ENCODE results near the gene KRTAP4-6. TPM values are rescaled to one million over a fixed set of nuclear protein-coding genes. Genes with fewer than 3 reads are reported as not detected.

KRTAP4-6 gene
- not detected in 2 replicates for total RNA-seq

DNA sequence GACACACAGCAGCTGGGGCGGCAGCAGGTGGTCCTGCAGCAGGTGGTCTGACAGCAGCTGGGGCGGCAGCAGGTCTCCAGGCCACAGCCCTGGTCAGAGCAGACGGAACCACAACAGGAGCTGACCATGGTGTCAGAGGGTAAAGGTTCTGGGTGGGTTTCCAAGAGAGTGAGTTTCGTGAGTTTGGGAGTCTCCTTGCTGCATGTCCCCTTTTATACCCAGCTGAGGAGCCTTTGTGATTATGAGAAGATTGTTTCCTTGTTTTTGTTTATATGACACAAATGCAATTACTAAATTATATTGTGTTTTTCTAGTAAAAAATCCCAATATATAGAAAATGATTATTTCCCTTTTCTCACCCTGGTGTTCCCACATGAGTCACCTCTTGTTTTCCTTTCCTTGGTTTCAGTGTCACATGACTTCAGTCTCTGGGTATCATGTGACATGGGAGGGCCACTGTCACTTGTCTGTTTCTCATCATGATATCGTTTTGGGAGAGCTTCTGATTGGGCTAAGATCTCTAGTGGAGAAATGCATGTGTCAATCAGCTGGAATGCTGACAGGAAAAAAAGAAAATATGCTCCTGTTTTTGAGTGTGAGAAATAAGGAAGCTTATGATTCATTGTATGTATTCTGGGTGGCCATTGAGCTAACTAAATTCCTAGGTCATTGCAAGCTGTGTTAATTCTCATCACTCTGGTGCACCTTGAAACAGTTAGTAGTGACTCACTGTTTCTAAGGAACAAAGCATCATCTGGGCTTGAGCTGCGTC is at the start of gene KRTAP4-6:
TSS of gene KRTAP4-6 (minus strand) at position 185 of the 772 bp plus-strand sequence. CDS start at position 128, 57 bp downstream.

DNA sequence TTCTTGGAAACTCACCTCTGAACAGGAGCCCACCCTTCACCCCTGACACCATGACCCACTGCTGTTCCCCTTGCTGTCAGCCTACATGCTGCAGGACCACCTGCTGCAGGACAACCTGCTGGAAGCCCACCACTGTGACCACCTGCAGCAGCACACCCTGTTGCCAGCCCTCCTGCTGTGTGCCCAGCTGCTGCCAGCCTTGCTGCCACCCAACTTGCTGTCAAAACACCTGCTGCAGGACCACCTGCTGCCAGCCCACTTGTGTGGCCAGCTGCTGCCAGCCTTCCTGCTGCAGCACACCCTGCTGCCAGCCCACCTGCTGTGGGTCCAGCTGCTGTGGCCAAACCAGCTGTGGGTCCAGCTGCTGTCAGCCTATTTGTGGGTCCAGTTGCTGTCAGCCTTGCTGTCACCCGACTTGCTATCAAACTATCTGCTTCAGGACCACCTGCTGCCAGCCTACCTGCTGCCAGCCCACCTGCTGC is 49.5 kb upstream of the KRTAP4-6 start, which contains the start of gene KRTAP9-1:
TSS of gene KRTAP9-1 (plus strand) at position 51 of the 482 bp plus-strand sequence. CDS start at position 51, 0 bp downstream.

DNA sequence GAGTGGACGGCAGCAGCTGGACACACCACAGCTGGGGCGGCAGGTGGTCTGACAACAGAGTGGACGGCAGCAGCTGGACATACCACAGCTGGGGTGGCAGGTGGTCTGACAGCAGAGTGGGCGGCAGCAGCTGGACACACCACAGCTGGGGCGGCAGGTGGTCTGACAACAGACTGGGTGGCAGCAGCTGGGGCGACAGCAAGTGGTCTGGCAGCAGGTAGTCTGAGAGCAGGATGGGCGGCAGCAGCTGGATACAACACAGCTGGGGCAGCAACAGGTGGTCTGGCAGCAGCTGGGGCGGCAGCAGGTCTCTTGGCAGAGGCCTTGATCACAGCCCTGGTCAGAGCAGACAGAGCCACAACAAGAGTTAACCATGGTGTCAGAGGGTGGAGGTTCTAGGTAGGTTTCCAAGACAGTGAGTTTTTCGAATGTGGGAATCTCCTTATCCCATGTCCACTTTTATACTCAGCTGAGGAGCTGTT is 44.2 kb upstream of the KRTAP4-6 start, which contains the start of gene KRTAP4-1:
TSS of gene KRTAP4-1 (minus strand) at position 432 of the 482 bp plus-strand sequence. CDS start at position 375, 57 bp downstream.

DNA sequence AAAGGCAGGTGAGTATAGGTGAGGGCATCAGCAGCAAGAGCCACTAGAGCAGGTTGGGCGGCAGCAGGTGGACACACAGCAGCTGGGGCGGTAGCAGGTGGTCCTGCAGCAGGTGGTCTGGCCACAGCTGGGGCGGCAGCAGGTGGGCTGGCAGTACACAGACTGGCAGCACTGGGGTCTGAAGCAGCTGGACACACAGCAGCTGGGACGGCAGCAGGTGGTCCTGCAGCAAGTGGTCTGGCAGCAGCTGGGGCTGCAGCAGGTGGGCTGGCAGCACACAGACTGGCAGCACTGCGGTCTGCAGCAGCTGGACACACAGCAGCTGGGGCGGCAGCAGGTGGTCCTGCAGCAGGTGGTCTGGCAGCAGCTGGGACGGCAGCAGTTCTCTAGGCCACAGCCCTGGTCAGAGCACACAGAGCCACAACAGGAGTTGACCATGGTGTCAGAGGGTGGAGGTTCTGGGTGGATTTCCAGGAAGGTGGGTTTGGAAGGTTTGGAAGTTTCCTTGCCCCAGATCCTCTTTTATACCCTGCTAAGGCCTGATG is 37.5 kb upstream of the KRTAP4-6 start, which contains the start of gene KRTAP4-2:
TSS of gene KRTAP4-2 (minus strand) at position 495 of the 545 bp plus-strand sequence. CDS start at position 438, 57 bp downstream.

DNA sequence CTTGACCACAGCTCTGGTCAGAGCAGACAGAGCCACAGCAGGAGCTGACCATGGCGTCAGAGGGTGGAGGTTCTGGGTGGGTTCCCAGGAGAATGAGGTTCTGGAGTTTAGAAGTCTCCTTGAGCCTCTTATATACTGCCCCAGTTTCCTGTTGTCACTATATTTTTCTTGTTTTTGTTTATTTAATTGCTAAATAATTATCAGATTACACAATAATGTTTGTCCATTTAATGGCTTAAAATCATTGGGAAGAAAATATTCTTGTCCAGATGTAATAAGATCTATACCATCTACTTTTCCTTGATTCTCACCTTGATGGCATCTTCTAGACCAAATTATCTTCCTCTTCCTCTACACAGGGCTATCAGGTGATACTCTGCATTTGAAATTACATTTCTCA is 27.8 kb upstream of the KRTAP4-6 start, which contains the start of gene KRTAP4-3:
TSS of gene KRTAP4-3 (minus strand) at position 101 of the 400 bp plus-strand sequence. CDS start at position 52, 49 bp downstream.

DNA sequence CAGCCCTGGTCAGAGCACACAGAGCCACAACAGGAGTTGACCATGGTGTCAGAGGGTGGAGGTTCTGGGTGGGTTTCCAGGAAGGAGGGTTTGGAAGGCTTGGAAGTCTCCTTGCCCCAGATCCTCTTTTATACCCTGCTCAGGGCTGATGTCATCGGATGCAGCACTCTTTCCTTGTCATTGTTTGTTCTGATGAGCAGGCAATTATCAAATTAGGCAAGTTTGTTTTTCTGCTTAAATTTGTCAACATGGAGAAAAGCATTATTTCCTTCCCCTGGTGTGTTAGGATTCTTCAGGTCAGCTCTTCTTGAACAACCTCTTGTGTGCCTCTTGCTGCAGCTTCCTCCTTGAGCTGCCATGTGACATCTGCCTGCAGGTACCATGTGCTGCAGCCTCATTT is 20.3 kb upstream of the KRTAP4-6 start, which contains the start of gene KRTAP4-4:
TSS of gene KRTAP4-4 (minus strand) at position 101 of the 400 bp plus-strand sequence. CDS start at position 44, 57 bp downstream.

DNA sequence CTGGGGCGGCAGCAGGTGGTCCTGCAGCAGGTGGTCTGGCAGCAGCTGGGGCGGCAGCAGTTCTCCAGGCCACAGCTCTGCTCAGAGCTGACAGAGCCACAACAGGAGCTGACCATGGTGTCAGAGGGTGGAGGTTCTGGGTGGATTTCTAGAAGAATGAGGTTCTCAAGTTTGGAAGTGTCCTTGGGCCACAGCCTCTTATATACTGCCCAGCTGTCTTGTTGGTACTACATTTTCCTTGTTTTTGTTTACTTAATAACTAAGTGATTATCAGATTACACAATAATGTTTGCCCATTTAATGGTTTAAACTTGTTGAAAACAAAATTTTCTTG is 9.3 kb upstream of the KRTAP4-6 start, which contains the start of gene KRTAP4-5:
TSS of gene KRTAP4-5 (minus strand) at position 174 of the 334 bp plus-strand sequence. CDS start at position 116, 58 bp downstream.

DNA sequence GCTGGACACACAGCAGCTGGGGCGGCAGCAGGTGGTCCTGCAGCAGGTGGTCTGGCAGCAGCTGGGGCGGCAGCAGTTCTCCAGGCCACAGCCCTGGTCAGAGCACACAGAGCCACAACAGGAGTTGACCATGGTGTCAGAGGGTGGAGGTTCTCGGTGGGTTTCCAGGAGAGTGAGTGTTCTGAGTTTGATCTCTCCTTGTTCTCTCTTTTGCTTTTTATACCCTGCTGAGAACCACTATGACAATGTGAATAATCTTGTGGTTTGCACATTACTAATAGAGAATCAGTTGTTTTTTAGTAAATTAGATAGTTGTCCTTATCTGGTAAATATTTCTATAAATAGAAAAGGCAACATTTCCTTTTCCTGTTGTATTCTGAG is 16.4 kb downstream of the KRTAP4-6 start, which contains the start of gene KRTAP4-12:
TSS of gene KRTAP4-12 (minus strand) at position 192 of the 381 bp plus-strand sequence. CDS start at position 132, 60 bp downstream.

DNA sequence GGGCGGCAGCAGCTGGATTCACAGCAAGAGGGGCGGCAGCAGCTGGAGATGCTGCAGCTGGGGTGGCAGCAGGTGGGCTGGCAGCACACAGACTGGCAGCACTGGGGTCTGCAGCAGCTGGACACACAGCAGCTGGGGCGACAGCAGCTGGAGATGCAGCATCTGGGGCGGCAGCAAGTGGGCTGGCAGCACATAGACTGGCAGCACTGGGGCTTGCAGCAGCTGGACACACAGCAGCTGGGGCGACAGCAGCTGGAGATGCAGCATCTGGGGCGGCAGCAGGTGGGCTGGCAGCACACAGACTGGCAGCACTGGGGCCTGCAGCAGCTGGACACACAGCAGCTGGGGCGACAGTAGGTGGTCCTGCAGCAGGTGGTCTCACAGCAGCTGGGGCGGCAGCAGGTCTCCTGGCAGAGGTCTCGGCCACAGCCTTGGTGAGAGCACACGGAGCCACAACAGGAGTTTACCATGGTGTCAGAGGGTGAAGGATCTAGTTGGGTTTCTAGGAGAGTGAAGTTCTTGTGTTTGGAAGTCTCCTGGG is 22.4 kb downstream of the KRTAP4-6 start, which contains the start of gene KRTAP4-11:
TSS of gene KRTAP4-11 (minus strand) at position 528 of the 541 bp plus-strand sequence. CDS start at position 470, 58 bp downstream.

DNA sequence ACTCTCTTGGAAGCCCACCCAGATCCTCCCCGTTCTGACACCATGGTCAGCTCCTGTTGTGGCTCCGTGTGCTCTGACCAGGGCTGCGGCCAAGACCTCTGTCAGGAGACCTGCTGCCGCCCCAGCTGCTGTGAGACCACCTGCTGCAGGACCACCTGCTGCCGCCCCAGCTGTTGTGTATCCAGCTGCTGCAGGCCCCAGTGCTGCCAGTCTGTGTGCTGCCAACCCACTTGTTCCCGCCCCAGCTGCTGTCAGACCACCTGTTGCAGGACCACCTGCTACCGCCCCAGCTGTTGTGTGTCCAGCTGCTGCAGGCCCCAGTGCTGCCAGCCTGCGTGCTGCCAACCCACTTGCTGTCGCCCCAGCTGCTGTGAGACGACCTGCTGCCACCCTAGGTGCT is 35.0 kb downstream of the KRTAP4-6 start, which contains the start of gene KRTAP4-9:
TSS of gene KRTAP4-9 (plus strand) at position 43 of the 400 bp plus-strand sequence. CDS start at position 43, 0 bp downstream.

DNA sequence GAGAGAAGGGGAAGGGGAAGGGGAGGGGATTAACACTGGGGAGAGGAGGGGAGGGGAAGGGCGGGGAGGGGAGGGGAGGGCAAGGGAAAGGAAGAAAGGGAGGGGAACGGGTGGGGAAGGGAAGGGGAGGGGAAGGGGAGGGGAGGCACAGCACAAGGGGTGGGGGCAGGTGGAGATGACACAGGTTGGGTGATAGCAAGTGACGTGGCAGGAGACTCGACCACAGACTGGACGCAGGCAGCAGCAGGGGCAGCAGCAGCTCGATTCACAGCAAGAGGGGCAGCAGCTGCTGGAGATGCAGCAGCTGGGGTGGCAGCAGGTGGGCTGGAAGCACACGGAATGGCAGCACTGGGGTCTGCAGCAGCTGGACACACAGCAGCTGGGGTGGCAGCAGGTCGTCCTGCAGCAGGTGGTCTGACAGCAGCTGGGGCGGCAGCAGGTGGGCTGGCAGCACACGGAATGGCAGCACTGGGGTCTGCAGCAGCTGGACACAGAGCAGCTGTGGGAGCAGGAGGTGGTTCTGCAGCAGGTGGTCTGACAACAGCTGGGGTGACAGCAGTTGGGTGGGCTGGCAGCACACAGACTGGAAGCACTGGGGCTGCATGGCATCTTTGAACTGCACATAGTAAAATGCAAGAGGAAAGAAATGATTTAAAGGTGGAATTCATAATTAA is 38.6 kb downstream of the KRTAP4-6 start, which contains the start of gene KRTAP4-16:
TSS of gene KRTAP4-16 (minus strand) at position 624 of the 674 bp plus-strand sequence. CDS start at position 624, 0 bp downstream.

DNA sequence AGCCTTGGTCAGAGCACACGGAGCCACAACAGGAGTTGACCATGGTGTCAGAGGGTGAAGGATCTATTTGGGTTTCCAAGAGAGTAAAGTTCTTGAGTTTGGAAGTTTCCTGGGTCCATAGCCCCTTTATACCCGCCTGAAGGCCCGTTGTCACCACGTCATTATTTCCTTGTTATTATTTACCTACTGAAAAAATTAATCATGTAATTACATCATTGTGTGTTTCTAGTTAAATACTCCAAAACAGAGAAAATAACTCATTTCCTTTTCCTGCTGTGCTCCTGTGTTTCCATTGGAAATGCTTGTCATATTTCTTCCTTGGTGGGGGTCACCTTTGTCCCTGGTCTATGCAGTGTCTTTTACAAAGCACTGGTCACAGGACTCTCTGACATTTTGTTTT is 42.3 kb downstream of the KRTAP4-6 start, which contains the start of gene KRTAP4-8:
TSS of gene KRTAP4-8 (minus strand) at position 101 of the 400 bp plus-strand sequence. CDS start at position 43, 58 bp downstream.

Other genes with a start within 250 kb of the KRTAP4-6 start
- gene KRT23, start 202.9 kb downstream of the KRTAP4-6 start, total RNA-seq: 0.17 and 0.87 TPM in 2 replicates
- gene KRT39, start 173.6 kb downstream of the KRTAP4-6 start, total RNA-seq: not detected in 2 replicates
- gene KRT40, start 156.2 kb downstream of the KRTAP4-6 start, total RNA-seq: not detected in 2 replicates
- not detected in 2 replicates for gene KRTAP3-3, start 146.4 kb downstream of the KRTAP4-6 start, total RNA-seq
- gene KRTAP3-2, start 140.6 kb downstream of the KRTAP4-6 start, total RNA-seq: not detected in 2 replicates
- not detected in 2 replicates for gene KRTAP3-1, start 131.4 kb downstream of the KRTAP4-6 start, total RNA-seq
- 2.2 TPM in 1 of 2 replicates, not detected in the other for gene KRTAP1-5, start 113.3 kb downstream of the KRTAP4-6 start, total RNA-seq
- gene KRTAP1-4, start 110.3 kb downstream of the KRTAP4-6 start, total RNA-seq: not detected in 2 replicates
- not detected in 2 replicates for gene KRTAP1-3, start 105.7 kb downstream of the KRTAP4-6 start, total RNA-seq
- not detected in 2 replicates for gene KRTAP1-1, start 99.1 kb downstream of the KRTAP4-6 start, total RNA-seq
- gene KRTAP2-1, start 93.2 kb downstream of the KRTAP4-6 start, total RNA-seq: not detected in 2 replicates
- not detected in 2 replicates for gene KRTAP2-2, start 85.3 kb downstream of the KRTAP4-6 start, total RNA-seq
- not detected in 2 replicates for gene KRTAP2-3, start 80.4 kb downstream of the KRTAP4-6 start, total RNA-seq
- not detected in 2 replicates for gene KRTAP2-4, start 74.7 kb downstream of the KRTAP4-6 start, total RNA-seq
- not detected in 2 replicates for gene KRTAP4-7, start 56.4 kb downstream of the KRTAP4-6 start, total RNA-seq
- gene KRTAP4-8, start 42.4 kb downstream of the KRTAP4-6 start, total RNA-seq: not detected in 2 replicates
- not detected in 2 replicates for gene KRTAP4-16, start 38.3 kb downstream of the KRTAP4-6 start, total RNA-seq
- not detected in 2 replicates for gene KRTAP4-9, start 35.2 kb downstream of the KRTAP4-6 start, total RNA-seq
- not detected in 2 replicates for gene KRTAP4-11, start 22.2 kb downstream of the KRTAP4-6 start, total RNA-seq
- gene KRTAP4-12, start 16.4 kb downstream of the KRTAP4-6 start, total RNA-seq: not detected in 2 replicates
- gene KRTAP4-5, start 9.3 kb upstream of the KRTAP4-6 start, total RNA-seq: not detected in 2 replicates
- gene KRTAP4-4, start 20.2 kb upstream of the KRTAP4-6 start, total RNA-seq: not detected in 2 replicates
- not detected in 2 replicates for gene KRTAP4-3, start 27.7 kb upstream of the KRTAP4-6 start, total RNA-seq
- gene KRTAP4-2, start 37.7 kb upstream of the KRTAP4-6 start, total RNA-seq: not detected in 2 replicates
- gene KRTAP4-1, start 44.4 kb upstream of the KRTAP4-6 start, total RNA-seq: not detected in 2 replicates
- not detected in 2 replicates for gene KRTAP9-1, start 49.3 kb upstream of the KRTAP4-6 start, total RNA-seq
- gene KRTAP9-2, start 86.1 kb upstream of the KRTAP4-6 start, total RNA-seq: not detected in 2 replicates
- not detected in 2 replicates for gene KRTAP9-3, start 91.9 kb upstream of the KRTAP4-6 start, total RNA-seq
- not detected in 2 replicates for gene KRTAP9-8, start 97.5 kb upstream of the KRTAP4-6 start, total RNA-seq
- gene KRTAP9-4, start 109.1 kb upstream of the KRTAP4-6 start, total RNA-seq: not detected in 2 replicates
- not detected in 2 replicates for gene KRTAP9-9, start 114.8 kb upstream of the KRTAP4-6 start, total RNA-seq
- gene KRTAP9-6, start 124.8 kb upstream of the KRTAP4-6 start, total RNA-seq: not detected in 2 replicates
- not detected in 2 replicates for gene KRTAP9-7, start 135.2 kb upstream of the KRTAP4-6 start, total RNA-seq
- not detected in 2 replicates for gene KRTAP29-1, start 162.3 kb upstream of the KRTAP4-6 start, total RNA-seq
- not detected in 2 replicates for gene KRTAP16-1, start 168.8 kb upstream of the KRTAP4-6 start, total RNA-seq
- not detected in 2 replicates for gene KRTAP17-1, start 175.2 kb upstream of the KRTAP4-6 start, total RNA-seq
- gene KRT33A, start 210.3 kb upstream of the KRTAP4-6 start, total RNA-seq: not detected in 2 replicates
- not detected in 2 replicates for gene KRT33B, start 229.3 kb upstream of the KRTAP4-6 start, total RNA-seq
- gene KRT34, start 241.8 kb upstream of the KRTAP4-6 start, total RNA-seq: 0.17 TPM in 1 of 2 replicates, not detected in the other